GM12801 (cell line): ENCODE measurements around the gene SLC44A4.

Experiments used
- TF ChIP-seq, protein P1 (sequence below): IDR thresholded peaks from one replicate; pipeline ENCODE4 v1.5.1; 2011; ENCODE audit warnings: control low read depth; ENCODE audit not compliant: insufficient read length; ENCODE audit errors: extremely low read depth

SLC44A4 gene

DNA sequence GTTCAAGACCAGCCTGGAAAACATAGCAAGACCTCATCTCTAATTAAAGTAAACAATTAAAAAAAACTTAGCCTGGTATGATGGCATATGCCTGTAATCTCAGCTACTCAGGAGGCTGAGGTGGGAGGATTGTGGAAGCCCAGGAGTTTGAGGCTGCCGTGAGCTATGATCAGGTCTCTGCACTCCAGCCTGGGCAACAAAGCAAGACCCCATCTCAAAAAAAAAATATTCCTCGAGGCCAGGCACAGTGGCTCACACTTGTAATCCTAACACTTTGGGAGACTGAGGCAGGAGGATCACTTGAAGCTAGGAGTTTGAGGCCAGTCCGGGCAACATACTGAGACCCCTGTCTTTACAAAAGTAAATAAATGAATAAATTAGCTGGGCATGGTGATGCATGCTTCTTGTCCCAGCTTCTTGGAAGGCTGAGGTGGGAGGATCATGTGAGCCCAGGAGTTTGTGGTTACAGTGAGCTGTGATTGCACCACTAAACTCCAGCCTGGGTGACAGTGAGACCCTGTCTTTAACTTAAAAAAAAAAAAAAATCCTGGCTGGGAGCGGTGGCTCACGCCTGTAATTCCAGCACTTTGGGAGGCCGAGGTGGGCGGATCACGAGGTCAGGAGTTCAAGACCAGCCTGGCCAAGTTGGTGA, 39.4 kb upstream of the SLC44A4 start:
- TF ChIP-seq, protein P1, sequence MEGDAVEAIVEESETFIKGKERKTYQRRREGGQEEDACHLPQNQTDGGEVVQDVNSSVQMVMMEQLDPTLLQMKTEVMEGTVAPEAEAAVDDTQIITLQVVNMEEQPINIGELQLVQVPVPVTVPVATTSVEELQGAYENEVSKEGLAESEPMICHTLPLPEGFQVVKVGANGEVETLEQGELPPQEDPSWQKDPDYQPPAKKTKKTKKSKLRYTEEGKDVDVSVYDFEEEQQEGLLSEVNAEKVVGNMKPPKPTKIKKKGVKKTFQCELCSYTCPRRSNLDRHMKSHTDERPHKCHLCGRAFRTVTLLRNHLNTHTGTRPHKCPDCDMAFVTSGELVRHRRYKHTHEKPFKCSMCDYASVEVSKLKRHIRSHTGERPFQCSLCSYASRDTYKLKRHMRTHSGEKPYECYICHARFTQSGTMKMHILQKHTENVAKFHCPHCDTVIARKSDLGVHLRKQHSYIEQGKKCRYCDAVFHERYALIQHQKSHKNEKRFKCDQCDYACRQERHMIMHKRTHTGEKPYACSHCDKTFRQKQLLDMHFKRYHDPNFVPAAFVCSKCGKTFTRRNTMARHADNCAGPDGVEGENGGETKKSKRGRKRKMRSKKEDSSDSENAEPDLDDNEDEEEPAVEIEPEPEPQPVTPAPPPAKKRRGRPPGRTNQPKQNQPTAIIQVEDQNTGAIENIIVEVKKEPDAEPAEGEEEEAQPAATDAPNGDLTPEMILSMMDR, result no peak

DNA sequence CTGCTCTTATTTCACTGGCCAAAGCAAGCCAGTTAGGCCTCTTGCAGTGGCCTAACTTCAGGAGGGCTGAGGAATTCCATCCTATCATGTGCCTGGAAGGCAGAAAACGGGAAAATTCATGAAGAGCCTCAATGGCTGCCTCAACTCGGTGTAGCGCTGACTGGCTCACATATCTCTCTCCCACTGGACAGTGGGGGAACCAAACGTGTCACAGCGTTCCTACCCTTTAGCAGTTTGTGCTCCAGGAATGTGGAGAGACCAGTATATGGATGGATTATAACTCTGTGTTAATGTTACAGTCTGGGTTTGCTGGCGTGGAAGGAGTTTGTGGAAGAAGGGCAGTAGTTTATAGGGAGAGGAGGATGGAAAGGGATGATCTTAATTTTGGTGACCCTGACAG, 37.0 kb upstream of the SLC44A4 start:
- TF ChIP-seq, protein P1, result no peak

DNA sequence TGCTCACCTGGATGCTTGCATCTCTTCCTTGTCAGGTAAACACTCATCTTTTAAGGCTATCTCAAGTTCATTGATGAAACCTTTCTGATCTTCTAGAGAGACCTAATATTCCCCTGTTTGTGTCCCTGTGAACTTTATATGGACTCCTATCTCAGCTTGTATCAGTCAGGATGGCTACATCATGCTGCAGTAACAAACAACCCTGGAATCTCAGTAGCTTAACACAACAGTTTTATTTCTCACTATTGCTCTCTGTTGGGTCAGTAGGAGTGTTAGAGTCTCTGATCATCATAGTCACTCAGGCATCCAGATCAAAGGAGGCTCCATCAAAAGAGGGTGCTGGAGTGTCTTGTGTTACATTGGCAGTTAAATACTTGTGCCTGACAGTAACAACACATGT, 36.6 kb upstream of the SLC44A4 start:
- TF ChIP-seq, protein P1, result no peak

DNA sequence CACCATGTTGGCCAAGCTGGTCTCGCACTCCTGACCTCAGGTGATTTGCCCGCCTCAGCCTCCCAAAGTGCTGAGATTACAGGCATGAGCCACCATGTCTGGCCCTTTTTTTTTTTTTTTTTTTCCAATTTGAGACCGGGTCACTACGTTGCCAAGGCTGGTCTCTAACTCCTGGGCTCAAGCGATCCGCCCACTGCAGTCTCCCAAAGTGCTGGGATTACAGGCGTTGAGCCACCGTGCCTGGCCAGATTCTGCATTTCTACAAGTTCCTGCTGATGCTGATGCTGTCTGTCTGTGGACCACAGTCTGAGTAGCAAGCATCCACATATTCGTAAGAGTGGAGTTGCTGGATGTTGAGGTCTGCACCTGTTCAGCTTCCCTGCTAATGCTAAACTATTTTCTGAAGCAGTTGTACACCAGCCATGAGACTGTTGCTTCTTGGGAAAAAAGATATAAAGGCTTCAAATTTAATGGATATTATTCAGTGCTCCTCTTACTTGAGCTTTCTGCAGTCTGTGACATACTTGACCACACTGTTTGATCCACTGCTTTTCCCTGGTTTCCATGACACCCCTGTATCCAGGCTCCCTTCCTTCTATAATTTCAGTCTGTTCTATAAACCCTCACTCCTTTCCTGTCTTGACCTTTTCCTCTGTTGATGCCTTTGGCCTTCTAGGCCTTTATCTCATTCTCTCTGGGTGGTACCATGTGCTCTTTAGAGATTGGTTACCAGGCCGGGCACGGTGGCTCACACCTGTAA, 33.2 kb upstream of the SLC44A4 start:
- TF ChIP-seq, protein P1, result no peak

DNA sequence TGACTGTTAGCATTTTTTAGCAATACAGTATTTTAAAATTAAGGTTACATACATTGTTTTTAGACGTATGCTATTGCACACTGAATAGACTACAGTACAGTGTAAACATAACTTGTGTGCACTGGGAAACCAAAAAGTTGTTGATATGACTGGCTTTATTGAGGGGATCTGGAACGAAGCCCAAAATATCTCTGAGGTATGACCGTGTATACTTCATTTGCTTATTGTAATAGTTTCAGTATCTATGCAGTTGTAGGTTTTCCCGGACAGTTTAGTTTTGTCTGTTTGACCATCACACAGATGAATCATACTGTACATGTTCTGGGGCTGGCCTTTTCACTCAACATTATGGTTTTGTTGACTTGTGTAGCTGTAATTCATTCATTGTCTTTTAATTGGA, 30.0 kb upstream of the SLC44A4 start:
- TF ChIP-seq, protein P1, result no peak

DNA sequence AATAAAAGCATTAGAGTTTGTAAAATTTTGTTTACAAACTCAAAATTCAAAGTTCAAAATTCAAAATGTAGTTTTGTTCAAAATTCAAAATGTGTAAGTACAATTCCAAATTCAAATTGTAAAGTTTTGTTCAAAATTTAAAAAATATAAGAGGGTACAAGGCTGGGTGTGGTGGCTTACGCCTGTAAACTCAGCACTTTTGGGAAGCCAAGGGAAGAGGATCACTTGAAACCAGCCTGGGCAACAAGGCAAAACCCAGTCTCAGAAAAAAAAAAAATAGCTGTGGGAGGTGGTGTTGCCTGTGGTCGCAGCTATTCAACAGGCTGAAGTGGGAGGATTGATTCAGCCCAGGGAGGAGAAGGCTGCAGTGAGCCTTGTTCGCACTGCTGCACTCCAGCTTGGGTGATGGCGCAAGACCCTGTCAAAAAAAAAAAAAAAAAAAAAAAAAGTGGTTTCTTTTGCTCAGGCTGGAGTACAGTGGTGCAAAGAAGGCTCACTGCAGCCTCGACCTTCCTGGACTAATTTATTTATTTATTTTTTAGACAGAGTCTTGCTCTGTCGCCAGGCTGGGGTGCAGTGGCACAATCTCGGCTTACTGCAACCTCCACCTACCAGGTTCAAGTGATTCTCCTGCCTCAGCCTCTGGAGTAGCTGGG, 28.5 kb upstream of the SLC44A4 start:
- TF ChIP-seq, protein P1, result no peak

DNA sequence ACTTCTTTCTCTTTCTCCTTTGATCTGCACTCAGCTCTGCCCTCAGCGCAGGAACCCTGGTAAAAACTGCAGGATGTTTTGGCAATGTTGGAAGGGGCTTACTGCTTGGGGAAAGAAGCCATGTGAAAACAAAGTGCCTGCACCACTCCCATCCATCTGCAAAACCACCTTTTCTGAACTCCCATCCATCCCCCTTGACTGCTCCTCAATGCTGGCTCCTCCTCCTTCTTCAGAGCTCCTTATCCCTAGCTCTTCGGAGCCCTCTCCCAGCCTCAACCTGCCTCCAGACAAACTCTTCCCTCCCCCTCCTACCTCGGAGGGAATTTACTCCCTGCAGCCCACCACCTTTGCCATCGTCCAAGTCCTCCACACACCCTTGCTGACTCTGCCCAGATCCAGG, 27.3 kb upstream of the SLC44A4 start:
- TF ChIP-seq, protein P1, result no peak
